Measurements from ENCODE around the gene ZNF507. TPM values are rescaled to one million over a fixed set of nuclear protein-coding genes. Genes with fewer than 3 reads are reported as not detected.

Gene ZNF507
- total RNA-seq, 4 donors from 2014 or later = 12.6 to 19.1 (median 17.9) TPM

GRCh38 chr19:32364040-32364439, 18.6 kb downstream of the ZNF507 start:
- H3K9me3 ChIP-seq = no peaks in the 10 kb centered on the region
- H3K4me3 ChIP-seq = no peak overlapping the region
- TF ChIP-seq POLR2A (IDR thresholded peaks at IDR 0.05; ENCODE audit: low read depth) = no peak
- TF ChIP-seq, protein P1, sequence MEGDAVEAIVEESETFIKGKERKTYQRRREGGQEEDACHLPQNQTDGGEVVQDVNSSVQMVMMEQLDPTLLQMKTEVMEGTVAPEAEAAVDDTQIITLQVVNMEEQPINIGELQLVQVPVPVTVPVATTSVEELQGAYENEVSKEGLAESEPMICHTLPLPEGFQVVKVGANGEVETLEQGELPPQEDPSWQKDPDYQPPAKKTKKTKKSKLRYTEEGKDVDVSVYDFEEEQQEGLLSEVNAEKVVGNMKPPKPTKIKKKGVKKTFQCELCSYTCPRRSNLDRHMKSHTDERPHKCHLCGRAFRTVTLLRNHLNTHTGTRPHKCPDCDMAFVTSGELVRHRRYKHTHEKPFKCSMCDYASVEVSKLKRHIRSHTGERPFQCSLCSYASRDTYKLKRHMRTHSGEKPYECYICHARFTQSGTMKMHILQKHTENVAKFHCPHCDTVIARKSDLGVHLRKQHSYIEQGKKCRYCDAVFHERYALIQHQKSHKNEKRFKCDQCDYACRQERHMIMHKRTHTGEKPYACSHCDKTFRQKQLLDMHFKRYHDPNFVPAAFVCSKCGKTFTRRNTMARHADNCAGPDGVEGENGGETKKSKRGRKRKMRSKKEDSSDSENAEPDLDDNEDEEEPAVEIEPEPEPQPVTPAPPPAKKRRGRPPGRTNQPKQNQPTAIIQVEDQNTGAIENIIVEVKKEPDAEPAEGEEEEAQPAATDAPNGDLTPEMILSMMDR (IDR thresholded peaks at IDR 0.05) = no peak
- TF ChIP-seq POLR2AphosphoS5 (IDR thresholded peaks at IDR 0.05) = no peak
- TF ChIP-seq EP300 (IDR thresholded peaks at IDR 0.05) = no peak
- intact Hi-C loops (cut with DNase I) = no loop called here
- peaks cover 28 to 42% (median 35%) of the 10 kb centered on the region in 4 donors for H3K4me1 ChIP-seq
- no peak for DNase-seq (ENCODE audit: extremely low spot score)
- 86% methylated on average over 1 of the region's 1 CpG for WGBS
- peak overlapping the region; percentile 22 to 57 (median 50) for H3K27ac ChIP-seq (replicated peaks in 1 of 4)
- peaks cover 14 to 64% (median 39%) of the 10 kb centered on the region in 4 donors for H3K36me3 ChIP-seq
- H3K27me3 ChIP-seq = no peaks in the 10 kb centered on the region

DNA sequence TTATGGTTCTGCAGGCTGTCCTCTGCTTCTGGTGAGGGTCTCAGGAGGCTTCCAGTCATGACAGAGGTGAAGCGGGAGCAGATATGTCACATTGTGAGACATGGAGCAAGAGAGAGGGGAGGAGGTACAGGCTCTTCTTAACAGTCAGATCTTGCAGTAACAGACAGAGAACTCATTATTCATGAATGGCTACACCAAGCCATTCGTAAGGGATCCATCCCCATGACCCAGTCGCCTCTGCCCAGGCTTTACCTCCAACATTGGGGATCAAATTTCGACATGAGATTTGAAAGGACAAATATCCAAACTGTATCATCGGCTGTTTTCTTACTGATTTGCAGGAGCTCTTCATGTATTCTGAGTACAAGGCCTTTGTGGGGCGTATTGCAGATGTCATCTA, 21.7 kb downstream of the ZNF507 start:
- no peak overlapping the region for H3K27ac ChIP-seq (replicated peaks in 1 of 4)
- 81% methylated on average over 6 of the region's 6 CpGs for WGBS
- no peak for DNase-seq (ENCODE audit: extremely low spot score)
- TF ChIP-seq POLR2AphosphoS5 (IDR thresholded peaks at IDR 0.05) = no peak
- TF ChIP-seq EP300 (IDR thresholded peaks at IDR 0.05) = no peak
- no peak for TF ChIP-seq POLR2A (IDR thresholded peaks at IDR 0.05; ENCODE audit: low read depth)
- TF ChIP-seq, protein P1 (IDR thresholded peaks at IDR 0.05) = no peak
- intact Hi-C loops (cut with DNase I) = no loop called here
- no peaks in the 10 kb centered on the region for H3K9me3 ChIP-seq
- no peaks in the 10 kb centered on the region for H3K27me3 ChIP-seq
- H3K36me3 ChIP-seq = peaks cover 3 to 43% (median 28%) of the 10 kb centered on the region in 4 donors
- H3K4me1 ChIP-seq = peaks cover 28 to 42% (median 35%) of the 10 kb centered on the region in 4 donors
- no peak overlapping the region for H3K4me3 ChIP-seq

DNA sequence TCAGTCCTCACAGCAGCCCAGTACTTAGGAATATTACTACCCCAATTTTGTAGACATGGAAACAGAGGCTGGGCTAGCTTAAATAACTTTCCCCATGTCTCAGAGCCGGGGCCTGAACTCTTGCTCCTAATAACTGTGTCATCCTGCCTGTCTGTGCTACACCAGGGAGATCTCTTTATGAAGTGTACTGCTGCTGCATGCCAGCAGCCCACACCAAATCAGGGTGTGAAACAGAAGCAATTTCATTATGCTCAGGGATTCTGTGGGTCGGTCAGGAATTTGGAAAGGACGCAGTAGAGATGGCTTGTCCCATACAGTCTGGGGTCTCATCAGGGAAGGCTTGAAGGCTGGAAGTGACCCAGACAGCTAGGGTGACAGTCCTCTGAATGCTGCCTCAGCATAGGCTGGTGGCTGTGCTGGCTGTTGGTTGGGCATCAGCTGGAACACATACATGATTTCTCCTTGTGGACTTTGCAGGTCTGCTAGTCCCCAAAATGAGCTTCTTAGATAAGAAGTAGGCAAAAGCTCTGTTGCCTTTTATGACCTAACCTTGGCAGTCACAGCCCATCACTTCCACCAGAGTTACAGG, 22.6 kb downstream of the ZNF507 start:
- Histone ChIP-seq H3K9me3 (no peaks in the 10 kb centered on the region), H3K4me1 (peaks cover 24 to 34% (median 30%) of the 10 kb centered on the region in 4 donors), H3K27ac (replicated peaks in 1 of 4) (no peak overlapping the region), H3K27me3 (no peaks in the 10 kb centered on the region), H3K4me3 (no peak overlapping the region), H3K36me3 (peaks cover 0 to 47% (median 28%) of the 10 kb centered on the region in 4 donors)
- no peak for TF ChIP-seq EP300 (IDR thresholded peaks at IDR 0.05)
- TF ChIP-seq POLR2A (IDR thresholded peaks at IDR 0.05; ENCODE audit: low read depth) = no peak
- no peak for TF ChIP-seq POLR2AphosphoS5 (IDR thresholded peaks at IDR 0.05)
- TF ChIP-seq, protein P1 (IDR thresholded peaks at IDR 0.05) = no peak
- no peak for DNase-seq (ENCODE audit: extremely low spot score)
- intact Hi-C loops (cut with DNase I) = no loop called here
- WGBS = 85% methylated on average over 3 of the region's 3 CpGs

DNA sequence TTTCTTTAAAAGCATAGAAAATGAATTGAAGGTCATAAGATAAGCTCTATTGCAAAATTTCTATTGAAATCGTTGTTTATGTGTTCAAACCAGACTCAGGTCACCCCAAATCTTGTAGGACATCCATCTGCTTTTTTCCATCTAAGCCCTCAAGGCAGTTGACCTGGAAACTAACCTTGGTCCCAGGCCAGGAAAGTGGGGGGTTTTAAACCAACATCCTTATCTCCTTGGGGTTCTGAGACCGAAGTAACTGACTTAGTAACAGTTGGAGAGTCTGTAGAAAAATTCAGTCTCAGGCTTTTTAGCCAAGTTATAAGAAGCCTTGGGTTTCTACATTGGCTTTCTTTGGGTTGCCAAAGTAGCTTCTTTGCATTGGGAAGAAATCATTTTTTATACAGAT, 23.4 kb downstream of the ZNF507 start:
- no peak for DNase-seq (ENCODE audit: extremely low spot score)
- 98% methylated on average over 2 of the region's 2 CpGs for WGBS
- Histone ChIP-seq H3K4me1 (peaks cover 24 to 34% (median 29%) of the 10 kb centered on the region in 4 donors), H3K4me3 (no peak overlapping the region), H3K27ac (replicated peaks in 1 of 4) (no peak overlapping the region), H3K27me3 (no peaks in the 10 kb centered on the region), H3K9me3 (no peaks in the 10 kb centered on the region), H3K36me3 (peaks cover 0 to 48% (median 25%) of the 10 kb centered on the region in 4 donors)
- no peak for TF ChIP-seq POLR2AphosphoS5 (IDR thresholded peaks at IDR 0.05)
- TF ChIP-seq, protein P1 (IDR thresholded peaks at IDR 0.05) = no peak
- no peak for TF ChIP-seq EP300 (IDR thresholded peaks at IDR 0.05)
- TF ChIP-seq POLR2A (IDR thresholded peaks at IDR 0.05; ENCODE audit: low read depth) = no peak
- intact Hi-C loops (cut with DNase I) = no loop called here

Measured in esophagus muscularis mucosa (tissue), 4 donors.